SH-SY5Y (cell line): ENCODE measurements around the gene SORCS1.

Source experiments
- GATA2 ChIP-seq: IDR thresholded peaks from 2 replicates; pipeline ENCODE4 v1.6.1; 2011; ENCODE audit warnings: mild to moderate bottlenecking, low read depth, low read length
- GATA3 ChIP-seq: IDR thresholded peaks from 2 replicates; pipeline ENCODE4 v1.6.1; 2011; ENCODE audit warnings: low read depth, mild to moderate bottlenecking, low read length, moderate library complexity

DNA sequence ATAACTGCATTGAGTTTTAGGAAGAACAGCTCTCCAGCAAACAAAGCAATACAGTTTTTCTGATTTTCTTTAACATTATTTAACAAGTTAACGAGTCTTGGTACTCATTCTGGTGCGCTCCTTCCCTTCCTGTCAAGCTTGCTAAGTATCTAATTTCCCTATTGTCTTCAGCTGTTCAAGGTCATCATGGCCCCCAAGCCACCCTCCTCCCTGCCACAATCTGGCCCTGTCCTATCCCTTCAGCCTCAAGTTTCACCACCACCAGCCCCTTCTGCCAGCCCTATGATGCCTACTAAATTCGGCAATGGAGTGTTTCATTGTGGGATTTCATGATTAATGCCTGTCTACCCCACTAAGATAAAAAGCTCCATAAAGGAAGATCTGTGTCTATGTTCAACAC lies 121.0 kb downstream of the SORCS1 start:
- TF ChIP-seq GATA2 = no peak
- TF ChIP-seq GATA3 = no peak
